T-cell (primary cell): ENCODE results near the gene OR10H5. TPM values are rescaled to one million over a fixed set of nuclear protein-coding genes. Genes with fewer than 3 reads are reported as not detected.
"Not testable (repeated sequence)": the region's sequence is repeated elsewhere in the genome, so short reads cannot be mapped to it uniquely, and the experiment has no call there.

Experiments
- ATAC-seq, 4 experiments: fragments of 200-7000 bp in 3 of 4; fragments of 150-1000 bp in 1 of 4; cut with Tn5 transposase; replicated peaks in 1 of 4; 1 replicate in 3 of 4; 2 replicates in 1 of 4; pipeline ENCODE4 v1.10.0; 2021; ENCODE audit warnings: moderate library complexity in 3 of 4, mild to moderate bottlenecking in 2 of 4, moderate number of reproducible peaks in 1 of 4
- CTCF ChIA-PET, 2 donors: fragments of 300-600 bp; sonication (Branson Sonifier 250); formaldehyde crosslinking; loops; one replicate each; lab custom pipeline; 2022; ENCODE audit warnings: antibody characterized with exemption in 2 of 2; lab: Charles Lee
- POLR2A ChIA-PET, 2 donors: fragments of 300-600 bp; sonication (Branson Sonifier 250); formaldehyde crosslinking; loops; one replicate each; lab custom pipeline; 2022; ENCODE audit warnings: antibody characterized with exemption in 2 of 2; lab: Charles Lee
- DNase-seq, 35 experiments: peaks; one replicate each; pipeline versions ENCODE4 v3.0.0 to v3.0.0-alpha.2; 2013 to 2023
- H3K27ac ChIP-seq: one replicate; pipeline ENCODE4 v1.5.1; 2013; ENCODE audit warnings: low read length
- H3K27me3 ChIP-seq, 2 experiments: replicated peaks in 1 of 2; 1 replicate in 1 of 2; 2 replicates in 1 of 2; pipeline versions ENCODE4 v1.6.1 to v1.7.0; 2013; ENCODE audit warnings: low read length in 1 of 2, mixed read lengths in 1 of 2; ENCODE audit not compliant: control insufficient read depth in 2 of 2, insufficient read depth in 2 of 2; ENCODE audit errors: extremely low read depth in 1 of 2
- H3K36me3 ChIP-seq, 2 donors: 1 replicate in 1 of 2; 2 replicates in 1 of 2; pipeline versions ENCODE4 v1.6.1 to v1.7.0; 2013; ENCODE audit warnings: low read length in 1 of 2; ENCODE audit not compliant: control insufficient read depth in 2 of 2, insufficient read depth in 1 of 2; ENCODE audit errors: extremely low read depth in 1 of 2
- H3K4me1 ChIP-seq, 2 experiments: 1 replicate in 1 of 2; 2 replicates in 1 of 2; pipeline versions ENCODE4 v1.6.1 to v1.7.0; 2013; ENCODE audit warnings: low read length in 2 of 2, mixed read lengths in 1 of 2; ENCODE audit not compliant: insufficient read depth in 2 of 2, control insufficient read depth in 1 of 2; ENCODE audit errors: extremely low read depth in 1 of 2
- H3K4me3 ChIP-seq, 2 donors: 1 replicate in 1 of 2; 2 replicates in 1 of 2; pipeline versions ENCODE4 v1.5.1 to v1.7.0; 2013; ENCODE audit warnings: mild to moderate bottlenecking in 2 of 2, low read length in 1 of 2, moderate library complexity in 1 of 2; ENCODE audit not compliant: control insufficient read depth in 1 of 2; ENCODE audit errors: extremely low read depth in 1 of 2
- H3K9me3 ChIP-seq: 2 replicates; pipeline ENCODE4 v1.7.0; 2013
- H3K27ac Mint-ChIP-seq, 2 donors: one replicate each; pipeline ENCODE4 v1.8.0; 2020 to 2021; ENCODE audit warnings: mild to moderate bottlenecking in 2 of 2, mixed read lengths in 2 of 2
- H3K27me3 Mint-ChIP-seq, 2 donors: one replicate each; pipeline ENCODE4 v1.8.0; 2021 to 2022; ENCODE audit warnings: mixed read lengths in 2 of 2
- H3K36me3 Mint-ChIP-seq: one replicate; pipeline ENCODE4 v1.8.0; 2021; ENCODE audit warnings: mixed read lengths
- H3K4me1 Mint-ChIP-seq, 3 donors: one replicate each; pipeline ENCODE4 v1.8.0; 2020 to 2022; ENCODE audit warnings: mixed read lengths in 3 of 3, mild to moderate bottlenecking in 1 of 3
- H3K4me3 Mint-ChIP-seq, 3 donors: one replicate each; pipeline ENCODE4 v1.8.0; 2020 to 2022; ENCODE audit warnings: mild to moderate bottlenecking in 3 of 3, mixed read lengths in 3 of 3, moderate library complexity in 3 of 3
- H3K9me3 Mint-ChIP-seq, 3 donors: one replicate each; pipeline ENCODE4 v1.8.0; 2020 to 2022; ENCODE audit warnings: mixed read lengths in 3 of 3
- WGBS: methylation state at CpG from one replicate; pipeline ENCODE4 v1.1.5; 2013; ENCODE audit warnings: missing lambda C conversion rate; ENCODE audit not compliant: insufficient coverage; 5-methylcytosine and 5-hydroxymethylcytosine counted together
- total RNA-seq, 35 experiments: library from RNA in 6 of 35; stranded (reverse) in 6 of 35; fragments of 120-200 nt in 1 of 35; gene quantifications; one replicate each; pipeline versions ENCODE4 v1.2.1 to v1.2.4 and lab custom pipeline; 2013 to 2026

OR10H5 gene
- total RNA-seq, 5 donors from 2014 or later (not counting 1 experiment from before 2014, with no cell fraction given), result not detected

GRCh38 chr19:15769586-15769985 is 17.9 kb upstream of the OR10H5 start:
- H3K4me1 ChIP-seq, result no peaks in the 10 kb centered on the region
- peak in 1 of 35 experiments; percentile 8 for DNase-seq
- H3K9me3 ChIP-seq, result no peaks in the 10 kb centered on the region
- Mint-ChIP-seq H3K9me3 (no peaks in the 10 kb centered on the region), H3K4me1 (no peaks in the 10 kb centered on the region), H3K4me3 (no peak overlapping the region), H3K36me3 (no peaks in the 10 kb centered on the region), H3K27ac (no peak overlapping the region), H3K27me3 (peaks cover 42 to 53% of the 10 kb centered on the region in 2 donors)
- no peak for ATAC-seq
- peaks cover 0 to 19% of the 10 kb centered on the region in 2 experiments for H3K27me3 ChIP-seq
- H3K36me3 ChIP-seq, result no peaks in the 10 kb centered on the region
- no peak overlapping the region for H3K4me3 ChIP-seq
- 51% methylated on average over 5 of the region's 6 CpGs for WGBS
- CTCF ChIA-PET, result no interaction called here
- H3K27ac ChIP-seq, result no peak overlapping the region
- POLR2A ChIA-PET, result no interaction called here

GRCh38 chr19:15774159-15774558 is 13.3 kb upstream of the OR10H5 start:
- DNase-seq, H3K36me3 Mint-ChIP-seq, H3K9me3 ChIP-seq, H3K4me3 ChIP-seq, H3K36me3 ChIP-seq, H3K9me3 Mint-ChIP-seq, CTCF ChIA-PET, H3K27ac Mint-ChIP-seq, H3K4me1 ChIP-seq, POLR2A ChIA-PET, ATAC-seq, H3K27ac ChIP-seq, H3K4me1 Mint-ChIP-seq, H3K4me3 Mint-ChIP-seq: not testable (repeated sequence)
- WGBS, result no CpG with 5 or more reads among the region's 3 CpGs
- H3K27me3 Mint-ChIP-seq, result peaks cover 49 to 52% of the 10 kb centered on the region in 2 donors
- peaks cover 0 to 28% of the 10 kb centered on the region in 2 experiments for H3K27me3 ChIP-seq

GRCh38 chr19:15775249-15775648 is 12.2 kb upstream of the OR10H5 start:
- CTCF ChIA-PET, result no interaction called here
- H3K27me3 ChIP-seq, result peaks cover 0 to 22% of the 10 kb centered on the region in 2 experiments
- H3K4me1 Mint-ChIP-seq, result no peaks in the 10 kb centered on the region

GRCh38 chr19:15776264-15776663 is 11.2 kb upstream of the OR10H5 start:
- Histone ChIP-seq H3K9me3 (no peaks in the 10 kb centered on the region), H3K27me3 (peaks cover 0 to 22% of the 10 kb centered on the region in 2 experiments), H3K4me3 (no peak overlapping the region), H3K4me1 (no peaks in the 10 kb centered on the region), H3K27ac (no peak overlapping the region), H3K36me3 (no peaks in the 10 kb centered on the region)
- Mint-ChIP-seq H3K4me3 (no peak overlapping the region), H3K9me3 (no peaks in the 10 kb centered on the region), H3K36me3 (no peaks in the 10 kb centered on the region), H3K4me1 (peaks cover 0 to 8% (median 4%) of the 10 kb centered on the region in 3 donors), H3K27me3 (peaks cover 36 to 38% of the 10 kb centered on the region in 2 donors), H3K27ac (no peak overlapping the region)
- 100% methylated on average over 1 of the region's 4 CpGs for WGBS
- ATAC-seq (no peak), DNase-seq (no peak)
- ChIA-PET POLR2A (no interaction called here), CTCF (no interaction called here)

More at GRCh38 chr19:15775249-15775648, 12.2 kb upstream of the OR10H5 start:
- no peaks in the 10 kb centered on the region for H3K36me3 Mint-ChIP-seq
- peaks cover 44 to 46% of the 10 kb centered on the region in 2 donors for H3K27me3 Mint-ChIP-seq
- H3K4me3 Mint-ChIP-seq, result no peak overlapping the region
- no peak overlapping the region for H3K27ac Mint-ChIP-seq
- ATAC-seq, result no peak
- H3K36me3 ChIP-seq, result no peaks in the 10 kb centered on the region
- H3K4me1 ChIP-seq, result no peaks in the 10 kb centered on the region
- DNase-seq, result no peak
- WGBS, result no CpG with 5 or more reads among the region's 2 CpGs
- H3K4me3 ChIP-seq, result no peak overlapping the region
- H3K9me3 ChIP-seq, result no peaks in the 10 kb centered on the region
- POLR2A ChIA-PET, result no interaction called here
- H3K9me3 Mint-ChIP-seq, result no peaks in the 10 kb centered on the region
- no peak overlapping the region for H3K27ac ChIP-seq

- H3K9me3 Mint-ChIP-seq, result no peaks in the 10 kb centered on the region
- ChIA-PET CTCF (no interaction called here), POLR2A (no interaction called here)
- H3K27me3 ChIP-seq, result peaks cover 0 to 23% of the 10 kb centered on the region in 2 experiments
- H3K4me3 ChIP-seq, result no peak overlapping the region
- WGBS, result 44% methylated on average over 9 of the region's 9 CpGs
- H3K36me3 ChIP-seq, result no peaks in the 10 kb centered on the region
- DNase-seq, result no peak
- peaks cover 0 to 8% (median 4%) of the 10 kb centered on the region in 3 donors for H3K4me1 Mint-ChIP-seq
- no peaks in the 10 kb centered on the region for H3K9me3 ChIP-seq
- no peak overlapping the region for H3K4me3 Mint-ChIP-seq
- no peaks in the 10 kb centered on the region for H3K4me1 ChIP-seq
- H3K27ac Mint-ChIP-seq, result peak overlapping the region in 1 of 2 donors; percentile 6
- H3K36me3 Mint-ChIP-seq, result no peaks in the 10 kb centered on the region
- no peak for ATAC-seq
- H3K27ac ChIP-seq, result no peak overlapping the region
- H3K27me3 Mint-ChIP-seq, result peaks cover 27 to 29% of the 10 kb centered on the region in 2 donors
These were observed 10.2 kb upstream of the OR10H5 start for GRCh38 chr19:15776991-15777970.

- no peak overlapping the region for H3K4me3 ChIP-seq
- H3K4me1 ChIP-seq, result no peaks in the 10 kb centered on the region
- no peak overlapping the region for H3K27ac Mint-ChIP-seq
- 64% methylated on average over 8 of the region's 10 CpGs for WGBS
- H3K9me3 ChIP-seq, result no peaks in the 10 kb centered on the region
- DNase-seq (no peak), ATAC-seq (no peak)
- ChIA-PET CTCF (no interaction called here), POLR2A (no interaction called here)
- H3K27ac ChIP-seq, result no peak overlapping the region
- H3K27me3 Mint-ChIP-seq, result peaks cover 13 to 20% of the 10 kb centered on the region in 2 donors
- no peaks in the 10 kb centered on the region for H3K36me3 ChIP-seq
- no peak overlapping the region for H3K4me3 Mint-ChIP-seq
- peaks cover 0 to 8% (median 4%) of the 10 kb centered on the region in 3 donors for H3K4me1 Mint-ChIP-seq
- no peaks in the 10 kb centered on the region for H3K9me3 Mint-ChIP-seq
- H3K36me3 Mint-ChIP-seq, result no peaks in the 10 kb centered on the region
- H3K27me3 ChIP-seq, result peaks cover 0 to 19% of the 10 kb centered on the region in 2 experiments
These were observed 7.5 kb upstream of the OR10H5 start for GRCh38 chr19:15779756-15780476.
